K562 (cell line): Measurements from ENCODE around the gene ZNF180. TPM values are rescaled to one million over a fixed set of nuclear protein-coding genes. Genes with fewer than 3 reads are reported as not detected.

Experiments used
- BCL6 ChIP-seq: fragments of 250-450 bp; sonication (Bioruptor Pico); IDR thresholded peaks from 2 replicates; pipeline ENCODE4 v1.4.0; 2020
- BRD4 ChIP-seq: fragments of 200-600 bp; sonication (generic); IDR thresholded peaks from 2 replicates; pipeline ENCODE4 v1.6.1; 2017; ENCODE audit warnings: inconsistent platforms
- CBX8 ChIP-seq: fragments of 200-600 bp; sonication (generic); IDR thresholded peaks from 2 replicates; pipeline ENCODE4 v1.6.1; 2012; ENCODE audit warnings: borderline replicate concordance, mixed run types, low read depth, mild to moderate bottlenecking, moderate library complexity, mixed read lengths, low read length, control low read depth, inconsistent platforms; ENCODE audit not compliant: poor library complexity, severe bottlenecking; ENCODE audit errors: extremely low read depth
- CREB1 ChIP-seq, 2 experiments: sonication (generic) in 1 of 2; formaldehyde crosslinking in 1 of 2; IDR thresholded peaks; 2 replicates each; pipeline versions ENCODE4 v1.6.1 to v1.8.0; 2012 to 2022; ENCODE audit warnings: inconsistent platforms in 1 of 2, mild to moderate bottlenecking in 1 of 2, missing genetic modification reagents in 1 of 2, moderate library complexity in 1 of 2
- DPF2 ChIP-seq: fragments of 450-650 bp; IDR thresholded peaks from 2 replicates; pipeline ENCODE4 v1.6.1; 2016
- ELF1 ChIP-seq: fragments of 200-800 bp; sonication (Bioruptor generic); IDR thresholded peaks from 2 replicates; pipeline ENCODE4 v1.6.1; 2016; ENCODE audit warnings: missing genetic modification characterization, missing compliant biosample characterization
- GATAD2A ChIP-seq: fragments of 450-650 bp; IDR thresholded peaks from 2 replicates; pipeline ENCODE4 v1.6.1; 2017
- HDAC3 ChIP-seq: fragments of 450-650 bp; IDR thresholded peaks from 2 replicates; pipeline ENCODE4 v1.6.1; 2018; ENCODE audit warnings: borderline replicate concordance, mild to moderate bottlenecking, moderate library complexity; ENCODE audit not compliant: partially characterized antibody
- KDM4B ChIP-seq, 2 experiments: fragments of 450-650 bp in 1 of 2; sonication (generic) in 1 of 2; IDR thresholded peaks; 2 replicates each; pipeline ENCODE4 v1.6.1; 2016 to 2017; ENCODE audit warnings: borderline replicate concordance in 2 of 2, antibody characterized with exemption in 1 of 2, low read depth in 1 of 2, mild to moderate bottlenecking in 1 of 2
- MTA2 ChIP-seq: fragments of 450-650 bp; IDR thresholded peaks from 2 replicates; pipeline ENCODE4 v1.6.1; 2016; ENCODE audit warnings: low read depth
- NFE2 ChIP-seq: IDR thresholded peaks from 2 replicates; pipeline ENCODE4 v1.6.1; 2014; ENCODE audit warnings: antibody characterized with exemption, low read depth
- NFIC ChIP-seq: fragments of 450-650 bp; IDR thresholded peaks from 2 replicates; pipeline ENCODE4 v1.6.1; 2017; ENCODE audit warnings: mild to moderate bottlenecking, inconsistent platforms
- RBM15 ChIP-seq: fragments of 200-400 bp; formaldehyde crosslinking; IDR thresholded peaks from 2 replicates; pipeline ENCODE4 v1.6.1; 2018; ENCODE audit warnings: mild to moderate bottlenecking, low read length, moderate library complexity; ENCODE audit not compliant: insufficient read depth
- SETDB1 ChIP-seq: IDR thresholded peaks from one replicate; pipeline ENCODE4 v1.6.1; 2012; ENCODE audit warnings: low read length, control low read depth, inconsistent platforms
- SMARCA4 ChIP-seq: fragments of 450-650 bp; IDR thresholded peaks from 2 replicates; pipeline ENCODE4 v1.6.1; 2016
- TEAD4 ChIP-seq, 2 experiments: sonication (generic) in 1 of 2; formaldehyde crosslinking in 1 of 2; IDR thresholded peaks; 2 replicates each; pipeline versions ENCODE4 v1.6.1 to v1.8.0; 2012 to 2022; ENCODE audit warnings: borderline replicate concordance in 1 of 2, inconsistent platforms in 1 of 2, low read length in 1 of 2, mild to moderate bottlenecking in 1 of 2, missing genetic modification reagents in 1 of 2
- ZKSCAN8 ChIP-seq: fragments of 200-800 bp; sonication (Bioruptor generic); IDR thresholded peaks from 2 replicates; pipeline ENCODE4 v1.6.1; 2016; ENCODE audit warnings: missing genetic modification characterization, missing compliant biosample characterization
- ZNF197 ChIP-seq: fragments of 200-800 bp; sonication (Bioruptor generic); IDR thresholded peaks from 2 replicates; pipeline ENCODE4 v1.6.1; 2016; ENCODE audit warnings: low read depth, missing genetic modification characterization, missing compliant biosample characterization
- ZNF24 ChIP-seq: fragments of 450-650 bp; IDR thresholded peaks from 2 replicates; pipeline ENCODE4 v1.6.1; 2016
- ZNF444 ChIP-seq: fragments of 250-450 bp; sonication (Bioruptor Pico); IDR thresholded peaks from 2 replicates; pipeline ENCODE4 v1.4.0; 2020; ENCODE audit warnings: mild to moderate bottlenecking, moderate library complexity
- polyA plus RNA-seq, 8 experiments: library from polyadenylated mRNA; depleted of rRNA in 4 of 8; stranded (reverse) in 5 of 8; unstranded in 3 of 8; fragments of >200 nt; fragmentation: Nextera tagmentation in 2 of 8; fragmentation: Illumina TruSeq in 1 of 8; extraction: Ambion mirVana in 2 of 8; extraction: Trizol in 1 of 8; gene quantifications; 2 replicates each; pipeline versions ENCODE4 v1.2.1 to v1.2.3, GENCODE V29; 2011 to 2014; ENCODE audit warnings: inconsistent platforms in 1 of 8, missing spikeins in 1 of 8
- total RNA-seq, 7 experiments: library from RNA; depleted of rRNA in 6 of 7; stranded (reverse); fragments of >200 nt in 6 of 7; fragmentation: Illumina TruSeq in 2 of 7; extraction: Trizol in 2 of 7; gene quantifications; 2 replicates each; pipeline versions ENCODE4 v1.2.1 to v1.2.3, GENCODE V29; 2011 to 2021; ENCODE audit warnings: low replicate concordance in 1 of 7
- TF ChIP-seq, protein P1 (sequence below): fragments of 450-650 bp; IDR thresholded peaks from 2 replicates; pipeline ENCODE4 v1.6.1; 2017; ENCODE audit warnings: antibody characterized with exemption, mild to moderate bottlenecking
- TF ChIP-seq, protein P2 (sequence below): fragments of 450-650 bp; IDR thresholded peaks from 2 replicates; pipeline ENCODE4 v1.6.1; 2016; ENCODE audit warnings: antibody characterized with exemption

ZNF180 gene
- total and polyA plus RNA-seq, 9 of the 15 experiments (the other 6 are each of a cell fraction or from before 2014, with no cell fraction given), result 1.8 to 8.7 (median 5.9) TPM

DNA sequence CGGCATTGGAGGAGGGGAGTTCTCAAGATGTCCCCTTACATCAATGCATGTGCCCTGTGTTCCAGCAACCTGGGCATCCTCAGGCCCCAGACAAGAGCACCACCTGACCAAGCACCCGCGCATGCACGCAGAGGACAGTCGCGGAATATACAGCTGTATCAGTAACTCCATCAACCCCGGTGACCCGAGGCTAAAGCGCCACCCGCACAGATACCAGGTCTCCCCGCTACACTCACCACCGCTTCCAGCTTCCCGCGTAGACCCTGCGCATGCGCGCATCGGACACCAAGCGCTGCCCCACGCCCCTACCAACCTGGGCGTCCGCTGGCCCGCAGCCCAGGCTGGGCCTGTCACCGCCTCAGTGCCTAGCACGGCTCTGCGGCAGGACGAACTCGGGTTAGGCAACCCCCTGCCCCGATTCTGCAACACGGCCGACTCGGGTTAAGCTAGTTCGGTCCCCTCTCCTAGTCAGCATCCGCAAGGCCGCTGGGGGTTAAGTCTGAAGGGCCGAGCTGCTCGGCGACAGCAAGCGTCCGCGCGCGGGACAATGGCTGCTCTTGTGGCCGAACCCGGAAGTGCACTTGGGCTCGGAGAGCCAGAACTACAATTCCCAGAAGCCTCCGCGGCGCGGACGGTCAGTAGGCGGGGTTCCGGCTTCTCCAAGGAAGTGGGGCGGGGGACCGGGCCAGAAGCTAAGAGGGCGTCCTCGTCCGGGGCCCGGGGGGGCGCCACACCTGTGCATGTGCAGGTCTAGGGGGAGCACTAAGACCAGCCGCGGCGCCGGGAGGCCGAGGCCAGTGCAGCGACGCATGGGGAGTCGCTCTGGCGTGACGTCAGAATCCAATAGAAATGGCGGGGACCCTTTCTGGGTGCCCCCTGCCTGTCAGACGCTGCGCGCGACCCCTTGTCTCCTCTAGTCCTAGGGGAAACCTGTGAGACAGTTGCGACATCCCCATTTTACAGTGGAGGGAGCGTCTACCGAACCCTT, at the start of gene ZNF180 (continued):
- TF ChIP-seq, protein P1, sequence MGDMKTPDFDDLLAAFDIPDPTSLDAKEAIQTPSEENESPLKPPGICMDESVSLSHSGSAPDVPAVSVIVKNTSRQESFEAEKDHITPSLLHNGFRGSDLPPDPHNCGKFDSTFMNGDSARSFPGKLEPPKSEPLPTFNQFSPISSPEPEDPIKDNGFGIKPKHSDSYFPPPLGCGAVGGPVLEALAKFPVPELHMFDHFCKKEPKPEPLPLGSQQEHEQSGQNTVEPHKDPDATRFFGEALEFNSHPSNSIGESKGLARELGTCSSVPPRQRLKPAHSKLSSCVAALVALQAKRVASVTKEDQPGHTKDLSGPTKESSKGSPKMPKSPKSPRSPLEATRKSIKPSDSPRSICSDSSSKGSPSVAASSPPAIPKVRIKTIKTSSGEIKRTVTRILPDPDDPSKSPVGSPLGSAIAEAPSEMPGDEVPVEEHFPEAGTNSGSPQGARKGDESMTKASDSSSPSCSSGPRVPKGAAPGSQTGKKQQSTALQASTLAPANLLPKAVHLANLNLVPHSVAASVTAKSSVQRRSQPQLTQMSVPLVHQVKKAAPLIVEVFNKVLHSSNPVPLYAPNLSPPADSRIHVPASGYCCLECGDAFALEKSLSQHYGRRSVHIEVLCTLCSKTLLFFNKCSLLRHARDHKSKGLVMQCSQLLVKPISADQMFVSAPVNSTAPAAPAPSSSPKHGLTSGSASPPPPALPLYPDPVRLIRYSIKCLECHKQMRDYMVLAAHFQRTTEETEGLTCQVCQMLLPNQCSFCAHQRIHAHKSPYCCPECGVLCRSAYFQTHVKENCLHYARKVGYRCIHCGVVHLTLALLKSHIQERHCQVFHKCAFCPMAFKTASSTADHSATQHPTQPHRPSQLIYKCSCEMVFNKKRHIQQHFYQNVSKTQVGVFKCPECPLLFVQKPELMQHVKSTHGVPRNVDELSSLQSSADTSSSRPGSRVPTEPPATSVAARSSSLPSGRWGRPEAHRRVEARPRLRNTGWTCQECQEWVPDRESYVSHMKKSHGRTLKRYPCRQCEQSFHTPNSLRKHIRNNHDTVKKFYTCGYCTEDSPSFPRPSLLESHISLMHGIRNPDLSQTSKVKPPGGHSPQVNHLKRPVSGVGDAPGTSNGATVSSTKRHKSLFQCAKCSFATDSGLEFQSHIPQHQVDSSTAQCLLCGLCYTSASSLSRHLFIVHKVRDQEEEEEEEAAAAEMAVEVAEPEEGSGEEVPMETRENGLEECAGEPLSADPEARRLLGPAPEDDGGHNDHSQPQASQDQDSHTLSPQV, result no peak
- TF ChIP-seq DPF2, result peak; percentile 57
- no peak for TF ChIP-seq BCL6
- peak; percentile 96 for TF ChIP-seq CREB1 (IDR thresholded peaks at IDR 0.05)
- peak; percentile 96 for TF ChIP-seq CREB1 (CRISPR knock-in tag; IDR thresholded peaks at IDR 0.05)
- TF ChIP-seq GATAD2A, result no peak
- no peak for TF ChIP-seq BRD4
- peak; percentile 100 for TF ChIP-seq ELF1
- TF ChIP-seq, protein P2, sequence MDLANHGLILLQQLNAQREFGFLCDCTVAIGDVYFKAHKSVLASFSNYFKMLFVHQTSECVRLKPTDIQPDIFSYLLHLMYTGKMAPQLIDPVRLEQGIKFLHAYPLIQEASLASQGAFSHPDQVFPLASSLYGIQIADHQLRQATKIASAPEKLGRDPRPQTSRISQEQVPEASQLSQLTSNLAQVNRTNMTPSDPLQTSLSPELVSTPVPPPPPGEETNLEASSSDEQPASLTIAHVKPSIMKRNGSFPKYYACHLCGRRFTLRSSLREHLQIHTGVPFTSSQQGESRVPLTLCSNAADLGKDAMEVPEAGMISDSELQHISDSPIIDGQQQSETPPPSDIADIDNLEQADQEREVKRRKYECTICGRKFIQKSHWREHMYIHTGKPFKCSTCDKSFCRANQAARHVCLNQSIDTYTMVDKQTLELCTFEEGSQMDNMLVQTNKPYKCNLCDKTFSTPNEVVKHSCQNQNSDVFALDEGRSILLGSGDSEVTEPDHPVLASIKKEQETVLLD, result peak; percentile 96
- no peak for TF ChIP-seq SETDB1
- no peak for TF ChIP-seq ZNF197 (CRISPR knock-in tag)
- no peak for TF ChIP-seq TEAD4 (IDR thresholded peaks at IDR 0.05; ENCODE audit: low read length)
- TF ChIP-seq TEAD4 (CRISPR knock-in tag; IDR thresholded peaks at IDR 0.05; ENCODE audit: borderline replicate concordance), result peak; percentile 46; the same call in 1 of the 2 replicates
- TF ChIP-seq ZNF24, result no peak
- TF ChIP-seq SMARCA4, result no peak
- TF ChIP-seq NFIC, result peak; percentile 97
- TF ChIP-seq RBM15, result no peak
- no peak for TF ChIP-seq CBX8
- TF ChIP-seq NFE2, result no peak
- no peak for TF ChIP-seq ZNF444 (CRISPR knock-in tag)
- TF ChIP-seq HDAC3, result no peak
- no peak for TF ChIP-seq ZKSCAN8 (CRISPR knock-in tag)
- TF ChIP-seq KDM4B (IDR thresholded peaks at IDR 0.05; ENCODE audit: borderline replicate concordance in 2 of 2, low read depth in 1 of 2), result peak in 1 of 2 experiments; percentile 97; a peak in 2 of 4 replicates
- no peak for TF ChIP-seq MTA2
